CD14-positive monocyte (primary cell): ENCODE results near the gene TRIM31. TPM values are rescaled to one million over a fixed set of nuclear protein-coding genes. Genes with fewer than 3 reads are reported as not detected.

Experiments
- DNase-seq, 3 donors: peaks; one replicate each; pipeline ENCODE4 v3.0.0-alpha.2; 2011 to 2022
- H2AFZ ChIP-seq: 2 replicates; pipeline ENCODE4 v1.6.0; 2012; ENCODE audit warnings: mild to moderate bottlenecking, low read depth, low read length, inconsistent platforms; ENCODE audit not compliant: insufficient read depth, poor library complexity, severe bottlenecking
- H3K27ac ChIP-seq, 2 donors: 1 replicate in 1 of 2; 2 replicates in 1 of 2; pipeline ENCODE4 v1.5.1; 2012 to 2013; ENCODE audit warnings: low read length in 2 of 2, control low read depth in 1 of 2, inconsistent platforms in 1 of 2, low read depth in 1 of 2, mild to moderate bottlenecking in 1 of 2
- H3K27me3 ChIP-seq, 2 donors: one replicate each; pipeline versions ENCODE4 v1.6.0 to v1.6.1; 2011 to 2013; ENCODE audit warnings: low read length in 2 of 2; ENCODE audit not compliant: control insufficient read depth in 2 of 2, insufficient read depth in 2 of 2
- H3K36me3 ChIP-seq, 2 donors: replicated peaks in 1 of 2; 1 replicate in 1 of 2; 2 replicates in 1 of 2; pipeline versions ENCODE4 v1.5.1 to v1.6.1; 2012 to 2013; ENCODE audit warnings: low read length in 2 of 2, control low read depth in 1 of 2, inconsistent platforms in 1 of 2, mild to moderate bottlenecking in 1 of 2; ENCODE audit not compliant: insufficient read depth in 2 of 2, control insufficient read depth in 1 of 2
- H3K4me1 ChIP-seq, 2 donors: 1 replicate in 1 of 2; 2 replicates in 1 of 2; pipeline versions ENCODE4 v1.5.1 to v1.6.1; 2012 to 2013; ENCODE audit warnings: low read length in 2 of 2, control low read depth in 1 of 2, inconsistent platforms in 1 of 2, mild to moderate bottlenecking in 1 of 2, moderate library complexity in 1 of 2; ENCODE audit not compliant: insufficient read depth in 2 of 2, control insufficient read depth in 1 of 2
- H3K4me2 ChIP-seq: replicated peaks from 2 replicates; pipeline ENCODE3; 2012; ENCODE audit warnings: low read length, moderate library complexity, mild to moderate bottlenecking; ENCODE audit not compliant: poor library complexity, severe bottlenecking; ENCODE audit errors: extremely low read depth
- H3K4me3 ChIP-seq, 3 experiments: fragments of 200-600 bp in 1 of 3; sonication (generic) in 1 of 3; replicated peaks in 1 of 3; 1 replicate in 2 of 3; 2 replicates in 1 of 3; pipeline ENCODE4 v1.5.1; 2011 to 2013; ENCODE audit warnings: low read length in 3 of 3, mild to moderate bottlenecking in 3 of 3, control low read depth in 2 of 3, low read depth in 2 of 3, inconsistent platforms in 1 of 3, moderate library complexity in 1 of 3
- H3K79me2 ChIP-seq: 2 replicates; pipeline ENCODE4 v1.6.0; 2012; ENCODE audit warnings: mild to moderate bottlenecking, control low read depth, inconsistent platforms, low read length, moderate library complexity; ENCODE audit not compliant: insufficient read depth
- H3K9ac ChIP-seq: 2 replicates; pipeline ENCODE4 v1.6.0; 2017; ENCODE audit warnings: low read length, mild to moderate bottlenecking; ENCODE audit not compliant: insufficient read depth, poor library complexity, severe bottlenecking
- H3K9me3 ChIP-seq, 2 donors: replicated peaks in 1 of 2; 1 replicate in 1 of 2; 2 replicates in 1 of 2; pipeline versions ENCODE4 v1.5.1 to v1.6.1; 2012 to 2013; ENCODE audit warnings: low read length in 2 of 2, control low read depth in 1 of 2; ENCODE audit not compliant: control insufficient read depth in 1 of 2, insufficient read depth in 1 of 2
- H4K20me1 ChIP-seq: 2 replicates; pipeline ENCODE4 v1.6.0; 2012; ENCODE audit warnings: mild to moderate bottlenecking, low read length, control low read depth, moderate library complexity; ENCODE audit not compliant: insufficient read depth
- H3K27ac Mint-ChIP-seq, 7 donors: one replicate each; pipeline ENCODE4 v1.8.0; 2020; ENCODE audit warnings: mild to moderate bottlenecking in 7 of 7, mixed read lengths in 7 of 7, moderate library complexity in 6 of 7, inconsistent platforms in 2 of 7
- H3K27me3 Mint-ChIP-seq, 3 donors: one replicate each; pipeline ENCODE4 v1.8.0; 2021 to 2022; ENCODE audit warnings: low read depth in 3 of 3, mild to moderate bottlenecking in 3 of 3, mixed read lengths in 3 of 3, moderate library complexity in 3 of 3, inconsistent platforms in 1 of 3
- H3K36me3 Mint-ChIP-seq, 2 donors: one replicate each; pipeline ENCODE4 v1.8.0; 2020; ENCODE audit warnings: mixed read lengths in 2 of 2, inconsistent platforms in 1 of 2, mild to moderate bottlenecking in 1 of 2
- H3K4me1 Mint-ChIP-seq: one replicate; pipeline ENCODE4 v1.8.0; 2020; ENCODE audit warnings: mild to moderate bottlenecking, mixed read lengths
- H3K4me3 Mint-ChIP-seq, 2 donors: one replicate each; pipeline ENCODE4 v1.8.0; 2020; ENCODE audit warnings: mild to moderate bottlenecking in 2 of 2, mixed read lengths in 2 of 2, moderate library complexity in 1 of 2
- H3K9me3 Mint-ChIP-seq, 7 donors: one replicate each; pipeline ENCODE4 v1.8.0; 2020 to 2022; ENCODE audit warnings: mixed read lengths in 7 of 7, mild to moderate bottlenecking in 6 of 7, moderate library complexity in 6 of 7, inconsistent platforms in 2 of 7
- WGBS: methylation state at CpG from one replicate; pipeline ENCODE4 v1.1.5; 2013; ENCODE audit warnings: missing lambda C conversion rate; ENCODE audit not compliant: insufficient coverage; 5-methylcytosine and 5-hydroxymethylcytosine counted together
- intact Hi-C, 2 donors: fragments of 100-400 bp; cut with micrococcal nuclease; formaldehyde crosslinking; loops; one replicate each; pipeline versions ENCODE4 v1.15.0 to v1.15.1; 2023
- polyA plus RNA-seq, 3 donors: library from polyadenylated mRNA; depleted of rRNA in 1 of 3; unstranded in 2 of 3; stranded (reverse) in 1 of 3; fragments of 300-500 nt in 2 of 3; fragments of >200 nt in 1 of 3; fragmentation: Illumina TruSeq in 2 of 3; gene quantifications; 1 replicate in 2 of 3; 2 replicates in 1 of 3; pipeline ENCODE4 v1.2.3, GENCODE V29; 2012 to 2021
- TF ChIP-seq, protein P1 (sequence below): fragments of 200-600 bp; IDR thresholded peaks from one replicate; pipeline ENCODE4 v1.8.0; 2022; ENCODE audit warnings: antibody characterized with exemption, mild to moderate bottlenecking

The TRIM31 gene
- polyA plus RNA-seq, 3 donors, result not detected

- Mint-ChIP-seq H3K27ac (no peak overlapping the region), H3K4me1 (peaks cover 36% of the 10 kb centered on the region), H3K4me3 (peak overlapping the region; percentile 81 to 97), H3K36me3 (peaks cover 12 to 14% of the 10 kb centered on the region in 2 donors), H3K9me3 (peaks cover 0 to 28% (median 12%) of the 10 kb centered on the region in 7 donors), H3K27me3 (peaks cover 63 to 80% (median 67%) of the 10 kb centered on the region in 3 donors)
- peak overlapping the region; percentile 83 for H3K4me2 ChIP-seq
- peak overlapping the region in 1 of 3 experiments; percentile 77 for H3K4me3 ChIP-seq
- TF ChIP-seq, protein P1, sequence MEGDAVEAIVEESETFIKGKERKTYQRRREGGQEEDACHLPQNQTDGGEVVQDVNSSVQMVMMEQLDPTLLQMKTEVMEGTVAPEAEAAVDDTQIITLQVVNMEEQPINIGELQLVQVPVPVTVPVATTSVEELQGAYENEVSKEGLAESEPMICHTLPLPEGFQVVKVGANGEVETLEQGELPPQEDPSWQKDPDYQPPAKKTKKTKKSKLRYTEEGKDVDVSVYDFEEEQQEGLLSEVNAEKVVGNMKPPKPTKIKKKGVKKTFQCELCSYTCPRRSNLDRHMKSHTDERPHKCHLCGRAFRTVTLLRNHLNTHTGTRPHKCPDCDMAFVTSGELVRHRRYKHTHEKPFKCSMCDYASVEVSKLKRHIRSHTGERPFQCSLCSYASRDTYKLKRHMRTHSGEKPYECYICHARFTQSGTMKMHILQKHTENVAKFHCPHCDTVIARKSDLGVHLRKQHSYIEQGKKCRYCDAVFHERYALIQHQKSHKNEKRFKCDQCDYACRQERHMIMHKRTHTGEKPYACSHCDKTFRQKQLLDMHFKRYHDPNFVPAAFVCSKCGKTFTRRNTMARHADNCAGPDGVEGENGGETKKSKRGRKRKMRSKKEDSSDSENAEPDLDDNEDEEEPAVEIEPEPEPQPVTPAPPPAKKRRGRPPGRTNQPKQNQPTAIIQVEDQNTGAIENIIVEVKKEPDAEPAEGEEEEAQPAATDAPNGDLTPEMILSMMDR, result no peak
- no peaks in the 10 kb centered on the region for H4K20me1 ChIP-seq
- peaks cover 0 to 7% of the 10 kb centered on the region in 2 donors for H3K9me3 ChIP-seq
- intact Hi-C loops, result loop anchor here in 1 of 2 donors (5.0 kb wide), 2 partner anchors 34 to 296 kb away; partner anchors contain the start of gene PPP1R11
- no peaks in the 10 kb centered on the region for H3K79me2 ChIP-seq
- under 1% methylated on average over 33 of the region's 47 CpGs for WGBS
- H2AFZ ChIP-seq, result peak overlapping the region; percentile 93
- H3K27ac ChIP-seq, result no peak overlapping the region
- peaks cover 55 to 78% of the 10 kb centered on the region in 2 donors for H3K27me3 ChIP-seq
- DNase-seq, result peak in 1 of 3 donors; percentile 17
- peaks cover 34 to 38% of the 10 kb centered on the region in 2 donors for H3K4me1 ChIP-seq
- H3K9ac ChIP-seq, result no peak overlapping the region
- H3K36me3 ChIP-seq, result no peaks in the 10 kb centered on the region
Observed at GRCh38 chr6:30100585-30101443, 12.1 kb downstream of the TRIM31 start.

GRCh38 chr6:30100154-30100553 lies 12.7 kb downstream of the TRIM31 start:
- H4K20me1 ChIP-seq, result no peaks in the 10 kb centered on the region
- no peaks in the 10 kb centered on the region for H3K36me3 ChIP-seq
- Mint-ChIP-seq H3K4me1 (peaks cover 36% of the 10 kb centered on the region), H3K9me3 (peaks cover 0 to 28% (median 12%) of the 10 kb centered on the region in 7 donors), H3K27ac (no peak overlapping the region), H3K4me3 (peak overlapping the region in 1 of 2 donors; percentile 82), H3K36me3 (peaks cover 12 to 14% of the 10 kb centered on the region in 2 donors), H3K27me3 (peaks cover 66 to 85% (median 69%) of the 10 kb centered on the region in 3 donors)
- H3K4me2 ChIP-seq, result peak overlapping the region; percentile 83
- H3K4me1 ChIP-seq, result peaks cover 34 to 38% of the 10 kb centered on the region in 2 donors
- no peak for DNase-seq
- peaks cover 55 to 74% of the 10 kb centered on the region in 2 donors for H3K27me3 ChIP-seq
- WGBS, result 29% methylated on average over 3 of the region's 8 CpGs
- H3K79me2 ChIP-seq, result no peaks in the 10 kb centered on the region
- H3K27ac ChIP-seq, result no peak overlapping the region
- peaks cover 0 to 7% of the 10 kb centered on the region in 2 donors for H3K9me3 ChIP-seq
- TF ChIP-seq, protein P1, result no peak
- no peak overlapping the region for H3K9ac ChIP-seq
- peak overlapping the region in 1 of 3 experiments; percentile 77 for H3K4me3 ChIP-seq
- intact Hi-C loops, result loop anchor here in 1 of 2 donors (5.0 kb wide), 2 partner anchors 33 to 297 kb away; partner anchors contain the start of gene PPP1R11
- no peak overlapping the region for H2AFZ ChIP-seq
